Hair follicular keratinocyte (primary cell): ENCODE data around the gene ZSCAN18. TPM values are rescaled to one million over a fixed set of nuclear protein-coding genes. Genes with fewer than 3 reads are reported as not detected.

Experiments used
- total RNA-seq: library from RNA; depleted of rRNA; stranded (reverse); fragments of >200 nt; gene quantifications from 2 replicates; pipeline ENCODE4 v1.2.3, GENCODE V29; 2015

Gene ZSCAN18, protein sequence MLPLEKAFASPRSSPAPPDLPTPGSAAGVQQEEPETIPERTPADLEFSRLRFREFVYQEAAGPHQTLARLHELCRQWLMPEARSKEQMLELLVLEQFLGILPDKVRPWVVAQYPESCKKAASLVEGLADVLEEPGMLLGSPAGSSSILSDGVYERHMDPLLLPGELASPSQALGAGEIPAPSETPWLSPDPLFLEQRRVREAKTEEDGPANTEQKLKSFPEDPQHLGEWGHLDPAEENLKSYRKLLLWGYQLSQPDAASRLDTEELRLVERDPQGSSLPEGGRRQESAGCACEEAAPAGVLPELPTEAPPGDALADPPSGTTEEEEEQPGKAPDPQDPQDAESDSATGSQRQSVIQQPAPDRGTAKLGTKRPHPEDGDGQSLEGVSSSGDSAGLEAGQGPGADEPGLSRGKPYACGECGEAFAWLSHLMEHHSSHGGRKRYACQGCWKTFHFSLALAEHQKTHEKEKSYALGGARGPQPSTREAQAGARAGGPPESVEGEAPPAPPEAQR
- 23.6 and 37.2 TPM in 2 replicates for total RNA-seq

DNA sequence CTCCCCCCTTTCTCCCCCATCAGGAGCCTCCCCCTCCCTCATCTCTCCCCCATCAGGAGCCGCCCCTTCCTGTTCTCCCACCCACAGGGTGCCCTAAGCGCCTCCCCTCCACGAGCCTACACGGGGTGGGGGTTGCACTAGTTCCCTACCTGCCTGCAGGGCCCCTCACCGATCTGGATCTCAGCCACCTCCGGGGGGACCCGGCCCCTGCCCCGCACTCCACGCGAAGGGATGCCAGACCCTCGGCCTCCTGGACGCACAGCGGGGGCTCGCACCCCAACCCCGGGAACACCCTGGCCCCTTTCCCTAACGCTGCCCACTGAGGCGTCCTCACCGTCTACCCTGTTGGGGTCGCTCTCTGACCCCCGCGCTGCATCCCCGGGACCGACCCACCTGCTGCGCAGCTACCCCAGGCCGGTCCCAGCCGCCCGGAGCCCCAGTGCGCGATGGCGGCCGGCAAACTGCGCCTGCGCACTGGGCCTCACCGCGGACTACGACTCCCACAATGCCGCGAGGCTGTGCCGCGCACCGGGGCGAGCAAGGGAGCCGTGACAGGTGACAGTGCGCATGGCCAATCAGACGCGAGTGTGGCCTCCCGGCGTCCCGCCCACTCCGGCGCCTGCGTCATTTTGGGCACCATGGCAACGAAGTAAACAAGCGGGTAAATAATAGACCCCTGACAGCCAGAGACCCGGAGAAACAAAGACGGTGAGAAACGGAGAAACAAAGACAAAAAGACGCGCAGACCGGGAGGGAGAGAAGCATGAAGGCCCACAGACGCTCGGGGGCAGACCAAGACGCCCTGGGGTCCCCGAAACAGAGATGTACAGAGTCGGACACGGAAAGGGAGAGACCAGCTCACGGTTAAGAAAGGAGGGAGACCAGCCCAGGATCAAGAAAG, at the start of gene ZSCAN18:
Gene ZSCAN18 (minus strand): TSS at position 451 of the 901 bp plus-strand sequence. CDS start 7,964 bp downstream, outside the sequence.

DNA sequence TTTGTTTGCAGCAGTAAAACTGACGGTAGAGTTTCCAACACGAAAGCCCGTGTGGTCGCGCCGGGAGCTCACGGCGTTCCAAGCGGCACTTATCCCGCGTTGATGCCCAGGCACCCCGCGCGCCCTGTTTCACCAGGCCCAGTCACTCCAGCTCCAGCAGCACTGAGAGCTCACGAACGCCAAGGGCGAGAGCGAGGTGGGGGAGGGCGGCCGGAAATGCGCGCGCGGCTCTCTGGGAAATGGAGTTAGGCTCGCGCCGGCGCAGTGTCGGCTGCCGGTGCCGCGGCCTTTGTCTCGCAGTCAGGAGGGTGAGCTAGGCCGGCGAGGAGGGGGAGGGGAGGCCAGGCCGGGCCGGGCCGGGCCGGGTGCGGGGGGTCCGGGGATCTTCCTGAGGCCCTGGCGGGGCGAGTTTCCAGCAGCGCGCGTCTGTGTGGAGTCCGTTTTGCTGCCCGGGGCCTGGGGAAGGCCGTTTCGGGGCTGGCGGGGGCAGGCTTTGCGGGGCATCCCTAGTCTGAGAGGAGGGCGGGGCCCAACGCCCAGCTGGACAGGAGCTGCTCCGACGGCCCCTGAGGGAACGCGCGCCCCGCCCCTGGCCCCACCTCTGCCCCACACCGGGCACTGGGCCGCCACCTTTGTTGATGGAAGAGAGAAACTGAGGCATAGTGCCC, 38.9 kb downstream of the ZSCAN18 start, which contains the start of gene ZNF135:
Gene ZNF135 (plus strand): TSS at position 280 of the 668 bp plus-strand sequence. CDS start 721 bp downstream, outside the sequence.

Other genes with a start within 250 kb of the ZSCAN18 start
- 6.6 and 9.5 TPM in 2 replicates for gene ZNF587, start 248.4 kb downstream of the ZSCAN18 start, total RNA-seq
- 2.3 and 5.2 TPM in 2 replicates for gene ZNF814, start 209.2 kb downstream of the ZSCAN18 start, total RNA-seq
- gene ZNF417, start 181.6 kb downstream of the ZSCAN18 start, total RNA-seq, result 3.7 and 4.4 TPM in 2 replicates
- gene ZNF418, start 162.8 kb downstream of the ZSCAN18 start, total RNA-seq, result 1.4 and 2.0 TPM in 2 replicates
- gene ZNF256, start 150.5 kb downstream of the ZSCAN18 start, total RNA-seq, result 1.6 and 2.9 TPM in 2 replicates
- gene C19orf18, start 123.7 kb downstream of the ZSCAN18 start, total RNA-seq, result 0.49 and 0.55 TPM in 2 replicates
- 7.0 and 12.2 TPM in 2 replicates for gene ZNF606, start 95.4 kb downstream of the ZSCAN18 start, total RNA-seq
- gene ZSCAN1, start 64.2 kb downstream of the ZSCAN18 start, total RNA-seq, result not detected in 2 replicates
- gene ZNF135, start 38.9 kb downstream of the ZSCAN18 start, total RNA-seq, result 0.46 and 3.0 TPM in 2 replicates
- gene ZNF329, start 52.6 kb upstream of the ZSCAN18 start, total RNA-seq, result 4.1 and 8.4 TPM in 2 replicates
- gene ZNF274, start 84.8 kb upstream of the ZSCAN18 start, total RNA-seq, result 24.4 and 26.9 TPM in 2 replicates
- gene ZNF544, start 130.7 kb upstream of the ZSCAN18 start, total RNA-seq, result 49.7 and 57.3 TPM in 2 replicates
- 2.4 and 4.3 TPM in 2 replicates for gene ZNF8, start 180.7 kb upstream of the ZSCAN18 start, total RNA-seq
- gene ERVK3-1, start 207.1 kb upstream of the ZSCAN18 start, total RNA-seq, result 22.0 and 31.9 TPM in 2 replicates
- 2.0 and 2.7 TPM in 2 replicates for gene ZSCAN22, start 228.8 kb upstream of the ZSCAN18 start, total RNA-seq